ENCODE results near the gene MYOD1.
A peak's percentile ranks its signal among the peaks of the same experiment; 100 is the strongest.

Gene MYOD1

DNA sequence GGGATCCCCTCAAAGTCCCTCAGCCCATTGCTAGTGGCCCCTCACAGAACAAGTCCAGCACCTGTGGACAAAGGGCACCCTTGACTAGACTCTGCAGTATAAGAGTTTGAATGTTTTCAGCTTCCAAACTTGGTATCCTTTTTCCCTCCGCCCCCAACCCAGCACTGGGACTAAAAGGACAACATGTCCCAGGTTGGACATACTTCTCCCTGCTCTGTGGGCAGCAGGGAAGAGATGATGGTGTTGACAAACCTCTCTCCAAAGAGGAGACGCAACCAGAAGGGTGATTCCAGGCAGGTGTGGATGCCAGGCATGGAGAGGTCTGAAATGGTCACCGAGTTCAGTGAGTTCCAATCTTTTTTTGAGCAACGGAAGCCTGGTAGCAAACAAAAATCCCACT is 4.5 kb upstream of the MYOD1 start:
- in situ Hi-C loops (cut with MboI; ENCODE audit: low pct_unique_long_range_greater_than_20kb, low sequenced_read_pairs, unreplicated experiment), result no loop called here
- TF ChIP-seq, protein P1, sequence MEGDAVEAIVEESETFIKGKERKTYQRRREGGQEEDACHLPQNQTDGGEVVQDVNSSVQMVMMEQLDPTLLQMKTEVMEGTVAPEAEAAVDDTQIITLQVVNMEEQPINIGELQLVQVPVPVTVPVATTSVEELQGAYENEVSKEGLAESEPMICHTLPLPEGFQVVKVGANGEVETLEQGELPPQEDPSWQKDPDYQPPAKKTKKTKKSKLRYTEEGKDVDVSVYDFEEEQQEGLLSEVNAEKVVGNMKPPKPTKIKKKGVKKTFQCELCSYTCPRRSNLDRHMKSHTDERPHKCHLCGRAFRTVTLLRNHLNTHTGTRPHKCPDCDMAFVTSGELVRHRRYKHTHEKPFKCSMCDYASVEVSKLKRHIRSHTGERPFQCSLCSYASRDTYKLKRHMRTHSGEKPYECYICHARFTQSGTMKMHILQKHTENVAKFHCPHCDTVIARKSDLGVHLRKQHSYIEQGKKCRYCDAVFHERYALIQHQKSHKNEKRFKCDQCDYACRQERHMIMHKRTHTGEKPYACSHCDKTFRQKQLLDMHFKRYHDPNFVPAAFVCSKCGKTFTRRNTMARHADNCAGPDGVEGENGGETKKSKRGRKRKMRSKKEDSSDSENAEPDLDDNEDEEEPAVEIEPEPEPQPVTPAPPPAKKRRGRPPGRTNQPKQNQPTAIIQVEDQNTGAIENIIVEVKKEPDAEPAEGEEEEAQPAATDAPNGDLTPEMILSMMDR (IDR thresholded peaks at IDR 0.05; ENCODE audit: extremely low read depth, insufficient read depth, missing control alignments), result no peak

DNA sequence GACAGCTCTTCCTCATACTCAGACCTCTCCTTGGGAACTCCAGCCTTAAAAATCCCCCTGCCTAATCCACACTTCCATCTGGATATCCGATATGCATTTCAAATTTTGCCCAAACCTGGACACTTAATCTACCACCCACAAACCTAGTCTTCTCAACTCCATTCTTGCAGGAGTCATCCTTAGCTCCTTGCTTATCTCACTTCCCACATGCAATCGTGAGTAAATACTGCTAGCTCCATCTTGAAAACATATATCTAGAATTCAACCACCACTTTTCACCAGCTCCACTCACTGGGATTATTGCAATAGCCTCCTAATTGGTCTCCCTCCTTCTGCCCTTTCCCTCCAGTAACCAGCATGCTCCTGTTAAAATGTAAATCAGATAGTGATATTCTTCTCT is 2.6 kb upstream of the MYOD1 start:
- DNase-seq (ENCODE audit: low spot score), result no peak
- in situ Hi-C loops (cut with MboI; ENCODE audit: low pct_unique_long_range_greater_than_20kb, low sequenced_read_pairs, unreplicated experiment), result no loop called here
- TF ChIP-seq, protein P1 (IDR thresholded peaks at IDR 0.05; ENCODE audit: extremely low read depth, insufficient read depth, missing control alignments), result no peak

More for the DNA sequence above, 4.5 kb upstream of the MYOD1 start:
- DNase-seq (ENCODE audit: low spot score), result no peak

DNA sequence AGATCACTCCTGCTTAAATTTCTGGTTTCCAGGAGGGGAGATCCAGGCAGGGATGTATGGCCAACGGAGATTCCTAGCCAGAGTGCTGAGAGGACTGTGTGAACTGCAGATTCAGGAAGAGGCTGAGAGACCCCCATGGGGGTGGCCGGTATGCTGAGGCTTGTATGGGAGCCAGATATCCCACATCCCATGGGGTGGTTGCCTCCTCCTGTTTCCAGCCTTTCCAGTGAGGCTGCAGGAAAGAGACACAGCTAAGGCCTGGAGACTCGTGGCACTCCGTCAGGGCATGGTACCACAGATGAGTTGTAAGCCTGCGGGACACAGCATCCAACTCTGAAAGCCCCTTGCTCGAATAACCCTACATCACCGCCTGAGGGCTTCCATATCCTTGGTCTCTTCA is 1.4 kb upstream of the MYOD1 start:
- TF ChIP-seq, protein P1 (IDR thresholded peaks at IDR 0.05; ENCODE audit: extremely low read depth, insufficient read depth, missing control alignments), result no peak
- no peak for DNase-seq (ENCODE audit: low spot score)
- in situ Hi-C loops (cut with MboI; ENCODE audit: low pct_unique_long_range_greater_than_20kb, low sequenced_read_pairs, unreplicated experiment), result no loop called here

DNA sequence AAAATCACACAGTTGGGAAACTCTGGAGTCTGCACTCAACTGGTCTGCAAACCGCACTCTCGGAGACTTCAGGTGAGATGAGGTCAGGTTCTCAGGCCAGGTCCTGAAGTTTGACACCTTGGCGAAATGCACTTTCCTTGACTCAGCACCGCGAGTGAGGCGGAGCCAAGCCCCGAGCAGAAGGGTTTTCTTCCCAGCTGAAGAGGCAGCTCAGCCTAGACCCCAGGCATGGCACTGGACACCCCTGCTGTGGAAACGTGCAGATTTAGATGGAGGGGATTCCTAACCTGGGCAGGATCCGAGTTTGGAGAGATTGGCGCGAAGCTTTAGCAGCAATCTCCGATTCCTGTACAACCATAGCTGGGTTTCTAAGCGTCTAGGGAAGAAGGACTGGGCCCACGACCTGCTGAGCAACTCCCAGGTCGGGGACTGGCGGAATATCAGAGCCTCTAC is 835 bp upstream of the MYOD1 start:
- in situ Hi-C loops (cut with MboI; ENCODE audit: low pct_unique_long_range_greater_than_20kb, low sequenced_read_pairs, unreplicated experiment), result no loop called here
- DNase-seq (ENCODE audit: low spot score), result no peak
- TF ChIP-seq, protein P1 (IDR thresholded peaks at IDR 0.05; ENCODE audit: extremely low read depth, insufficient read depth, missing control alignments), result no peak

DNA sequence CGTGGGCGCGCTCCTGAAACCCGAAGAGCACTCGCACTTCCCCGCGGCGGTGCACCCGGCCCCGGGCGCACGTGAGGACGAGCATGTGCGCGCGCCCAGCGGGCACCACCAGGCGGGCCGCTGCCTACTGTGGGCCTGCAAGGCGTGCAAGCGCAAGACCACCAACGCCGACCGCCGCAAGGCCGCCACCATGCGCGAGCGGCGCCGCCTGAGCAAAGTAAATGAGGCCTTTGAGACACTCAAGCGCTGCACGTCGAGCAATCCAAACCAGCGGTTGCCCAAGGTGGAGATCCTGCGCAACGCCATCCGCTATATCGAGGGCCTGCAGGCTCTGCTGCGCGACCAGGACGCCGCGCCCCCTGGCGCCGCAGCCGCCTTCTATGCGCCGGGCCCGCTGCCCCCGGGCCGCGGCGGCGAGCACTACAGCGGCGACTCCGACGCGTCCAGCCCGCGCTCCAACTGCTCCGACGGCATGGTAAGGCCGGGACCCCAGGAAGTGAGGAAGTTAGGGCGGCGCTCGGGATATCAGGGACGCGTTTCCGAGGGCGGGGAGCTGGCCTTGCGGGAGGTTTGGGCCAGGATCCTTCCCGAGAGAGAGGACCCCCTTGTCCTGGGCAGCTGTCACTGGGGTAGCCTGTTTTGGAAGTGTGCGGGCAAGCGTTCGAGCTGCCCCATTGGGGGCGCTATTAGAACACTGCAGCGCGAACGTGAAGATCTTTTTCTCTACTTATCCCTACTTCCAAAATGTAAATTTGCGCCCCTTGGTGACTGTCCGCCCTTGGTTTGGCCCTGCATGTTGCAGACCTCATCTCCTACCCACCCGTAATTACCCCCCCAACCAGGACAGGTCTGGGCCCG is 796 bp downstream of the MYOD1 start:
- DNase-seq (ENCODE audit: low spot score), result peak; percentile 52
- in situ Hi-C loops (cut with MboI; ENCODE audit: low pct_unique_long_range_greater_than_20kb, low sequenced_read_pairs, unreplicated experiment), result loop anchor here (10.0 kb wide), 1 partner anchor 255 kb away; no protein-coding TSS in a partner anchor
- TF ChIP-seq, protein P1 (IDR thresholded peaks at IDR 0.05; ENCODE audit: extremely low read depth, insufficient read depth, missing control alignments), result peak; percentile 7

DNA sequence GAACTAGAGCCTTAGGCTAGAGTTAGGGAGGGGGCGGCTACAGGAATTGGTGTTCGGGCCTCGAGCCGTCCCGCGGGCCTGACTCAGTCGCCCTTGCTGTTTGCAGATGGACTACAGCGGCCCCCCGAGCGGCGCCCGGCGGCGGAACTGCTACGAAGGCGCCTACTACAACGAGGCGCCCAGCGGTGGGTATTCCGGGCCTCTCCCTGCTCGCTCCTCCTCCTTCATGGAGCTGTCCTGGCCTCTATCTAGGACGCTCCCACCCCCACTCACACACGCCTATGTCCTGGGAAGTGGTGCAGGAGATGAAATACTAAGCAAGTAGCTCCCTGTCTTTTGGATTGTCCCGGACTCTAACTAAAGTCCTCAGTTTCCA is 1.4 kb downstream of the MYOD1 start:
- TF ChIP-seq, protein P1 (IDR thresholded peaks at IDR 0.05; ENCODE audit: extremely low read depth, insufficient read depth, missing control alignments), result no peak
- in situ Hi-C loops (cut with MboI; ENCODE audit: low pct_unique_long_range_greater_than_20kb, low sequenced_read_pairs, unreplicated experiment), result loop anchor here (10.0 kb wide), 1 partner anchor 254 kb away; no protein-coding TSS in a partner anchor
- no peak for DNase-seq (ENCODE audit: low spot score)

Measured in GM13977 (cell line).